ENCODE results near the gene PFDN1.

The PFDN1 gene

DNA sequence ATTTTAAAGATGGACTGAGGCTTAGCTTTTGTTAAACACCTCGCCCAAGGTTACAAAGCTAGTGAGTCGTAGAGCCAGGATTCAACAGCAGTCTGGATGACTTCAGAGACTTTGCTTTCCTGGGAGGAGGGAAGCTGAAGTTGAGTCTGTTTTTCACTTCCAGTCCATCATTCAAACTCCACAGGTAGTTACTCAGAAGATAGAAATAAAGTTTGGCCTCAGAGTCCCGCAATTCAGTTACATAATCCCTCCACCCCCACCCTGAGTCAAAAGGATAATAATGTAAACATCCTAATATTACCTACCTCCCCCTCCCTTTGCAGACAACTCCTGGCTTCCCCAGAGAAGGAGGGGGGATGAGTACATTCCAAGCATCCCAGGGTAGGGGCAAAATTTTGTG, 35.4 kb upstream of the PFDN1 start:
- no peak overlapping the region for H3K4me3 ChIP-seq (ENCODE audit: low read depth, low read length, poor library complexity, severe bottlenecking)
- H3K36me3 ChIP-seq (ENCODE audit: insufficient read depth, low read length), result peaks cover 47% of the 10 kb centered on the region
- H3K27me3 ChIP-seq (ENCODE audit: insufficient read depth, low read length), result no peaks in the 10 kb centered on the region
- no peaks in the 10 kb centered on the region for H3K9me2 ChIP-seq (ENCODE audit: low read depth, low read length)
- TF ChIP-seq EZH2 (IDR thresholded peaks at IDR 0.05; ENCODE audit: borderline replicate concordance, low read length) (no peak), CTCF (IDR thresholded peaks at IDR 0.05; ENCODE audit: low read length) (no peak)
- H2AFZ ChIP-seq (ENCODE audit: low read length), result no peak overlapping the region
- no peaks in the 10 kb centered on the region for H3K9me3 ChIP-seq (ENCODE audit: low read length)
- H3K4me2 ChIP-seq (ENCODE audit: low read length), result no peak overlapping the region
- no peak overlapping the region for H3K9ac ChIP-seq (ENCODE audit: low read length)
- no peaks in the 10 kb centered on the region for H3F3A ChIP-seq (ENCODE audit: insufficient read depth, low read length)
- H3K79me2 ChIP-seq (ENCODE audit: insufficient read depth, low read length), result no peaks in the 10 kb centered on the region
- peaks cover 16% of the 10 kb centered on the region for H3K4me1 ChIP-seq (ENCODE audit: insufficient read depth, low read length, severe bottlenecking)
- H4K20me1 ChIP-seq (ENCODE audit: insufficient read depth, low read length), result no peaks in the 10 kb centered on the region
- H3K27ac ChIP-seq (ENCODE audit: low read depth, low read length, poor library complexity, severe bottlenecking), result no peak overlapping the region

GRCh38 chr5:140337880-140338279, 35.0 kb upstream of the PFDN1 start:
- no peak overlapping the region for H3K4me2 ChIP-seq (ENCODE audit: low read length)
- peaks cover 51% of the 10 kb centered on the region for H3K36me3 ChIP-seq (ENCODE audit: insufficient read depth, low read length)
- no peaks in the 10 kb centered on the region for H3K27me3 ChIP-seq (ENCODE audit: insufficient read depth, low read length)
- H3F3A ChIP-seq (ENCODE audit: insufficient read depth, low read length), result no peaks in the 10 kb centered on the region
- H3K9me3 ChIP-seq (ENCODE audit: low read length), result no peaks in the 10 kb centered on the region
- no peak for TF ChIP-seq CTCF (IDR thresholded peaks at IDR 0.05; ENCODE audit: low read length)
- no peak for TF ChIP-seq EZH2 (IDR thresholded peaks at IDR 0.05; ENCODE audit: borderline replicate concordance, low read length)
- no peaks in the 10 kb centered on the region for H3K79me2 ChIP-seq (ENCODE audit: insufficient read depth, low read length)
- no peaks in the 10 kb centered on the region for H3K9me2 ChIP-seq (ENCODE audit: low read depth, low read length)
- no peak overlapping the region for H3K27ac ChIP-seq (ENCODE audit: low read depth, low read length, poor library complexity, severe bottlenecking)
- no peak overlapping the region for H3K4me3 ChIP-seq (ENCODE audit: low read depth, low read length, poor library complexity, severe bottlenecking)
- H3K4me1 ChIP-seq (ENCODE audit: insufficient read depth, low read length, severe bottlenecking), result peaks cover 11% of the 10 kb centered on the region
- no peak overlapping the region for H3K9ac ChIP-seq (ENCODE audit: low read length)
- no peak overlapping the region for H2AFZ ChIP-seq (ENCODE audit: low read length)
- H4K20me1 ChIP-seq (ENCODE audit: insufficient read depth, low read length), result no peaks in the 10 kb centered on the region

- Histone ChIP-seq H3K79me2 (ENCODE audit: insufficient read depth, low read length) (no peaks in the 10 kb centered on the region), H3K36me3 (ENCODE audit: insufficient read depth, low read length) (peaks cover 49% of the 10 kb centered on the region), H3K9me2 (ENCODE audit: low read depth, low read length) (no peaks in the 10 kb centered on the region)
These were observed 33.5 kb upstream of the PFDN1 start for GRCh38 chr5:140336388-140336787.

More at GRCh38 chr5:140336388-140336787, 33.5 kb upstream of the PFDN1 start:
- H3K27ac ChIP-seq (ENCODE audit: low read depth, low read length, poor library complexity, severe bottlenecking), result no peak overlapping the region
- no peak overlapping the region for H2AFZ ChIP-seq (ENCODE audit: low read length)
- H3K4me3 ChIP-seq (ENCODE audit: low read depth, low read length, poor library complexity, severe bottlenecking), result no peak overlapping the region
- no peaks in the 10 kb centered on the region for H4K20me1 ChIP-seq (ENCODE audit: insufficient read depth, low read length)
- H3K4me2 ChIP-seq (ENCODE audit: low read length), result no peak overlapping the region
- H3K9ac ChIP-seq (ENCODE audit: low read length), result no peak overlapping the region
- H3K4me1 ChIP-seq (ENCODE audit: insufficient read depth, low read length, severe bottlenecking), result no peaks in the 10 kb centered on the region
- no peaks in the 10 kb centered on the region for H3K27me3 ChIP-seq (ENCODE audit: insufficient read depth, low read length)
- H3K9me3 ChIP-seq (ENCODE audit: low read length), result no peaks in the 10 kb centered on the region
- H3F3A ChIP-seq (ENCODE audit: insufficient read depth, low read length), result no peaks in the 10 kb centered on the region
- no peak for TF ChIP-seq CTCF (IDR thresholded peaks at IDR 0.05; ENCODE audit: low read length)
- no peak for TF ChIP-seq EZH2 (IDR thresholded peaks at IDR 0.05; ENCODE audit: borderline replicate concordance, low read length)
